ENCODE results near the gene PTPN2.

DNA sequence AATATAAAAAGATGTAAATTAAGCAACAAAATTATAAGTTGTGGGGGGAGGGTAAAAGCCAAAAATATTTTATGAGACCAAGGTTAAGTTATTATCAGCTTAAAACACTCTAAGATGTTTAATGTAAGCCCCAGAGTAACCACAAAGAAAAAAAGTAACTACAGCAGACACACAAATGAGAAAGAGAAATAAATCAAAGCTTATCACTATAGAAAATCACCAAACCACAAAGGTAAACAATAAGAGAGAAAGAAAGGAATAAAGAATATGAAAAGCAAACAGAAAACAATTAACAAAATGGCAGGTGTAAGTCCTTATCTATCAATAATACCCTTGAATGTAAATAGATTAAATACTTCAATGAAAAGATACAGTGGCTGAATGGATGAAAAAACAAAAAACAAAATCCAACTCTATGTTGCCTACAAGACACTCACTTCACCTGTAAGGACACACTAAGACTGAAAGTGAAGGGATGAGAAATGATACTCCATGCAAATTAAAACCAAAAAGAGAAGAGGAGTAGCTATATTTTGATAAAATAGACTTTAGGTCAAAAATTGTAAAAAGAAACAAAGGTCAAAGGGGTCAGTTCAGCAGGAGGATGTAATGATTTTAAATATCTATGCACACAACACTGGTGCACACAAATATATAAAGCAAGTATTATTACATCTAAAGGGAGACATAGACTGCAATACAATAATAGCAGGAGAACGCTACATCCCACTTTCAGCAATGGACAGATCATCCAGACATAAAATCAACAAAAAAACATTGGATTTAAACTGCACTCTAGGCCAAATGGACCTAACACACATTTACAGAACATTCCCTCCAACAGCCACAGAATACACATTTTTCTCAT lies 80.7 kb downstream of the PTPN2 start:
- TF ChIP-seq CTCF (IDR thresholded peaks at IDR 0.05; ENCODE audit: borderline replicate concordance, extremely low read depth, low read length, poor library complexity, severe bottlenecking) (no peak), EZH2 (IDR thresholded peaks at IDR 0.05; ENCODE audit: borderline replicate concordance, low read depth, low read length, severe bottlenecking) (no peak)
